Heart left ventricle (tissue), 16 donors: ENCODE results near the gene KANK3. TPM values are rescaled to one million over a fixed set of nuclear protein-coding genes. Genes with fewer than 3 reads are reported as not detected.

Experiments
- ATAC-seq, 4 donors: fragments of 200-7000 bp; cut with Tn5 transposase; one replicate each; pipeline ENCODE4 v1.9.1; 2020 to 2022; ENCODE audit warnings: moderate library complexity in 4 of 4, mild to moderate bottlenecking in 3 of 4, moderate number of reproducible peaks in 1 of 4
- DNase-seq, 5 donors: peaks; one replicate each; pipeline ENCODE4 v3.0.0-alpha.2; 2020
- H3K27ac ChIP-seq, 12 donors: fragments of 200-600 bp; sonication (generic) in 4 of 12; one replicate each; pipeline versions ENCODE4 v1.5.0 to v1.8.0; 2016 to 2022; ENCODE audit warnings: mild to moderate bottlenecking in 2 of 12
- H3K27me3 ChIP-seq, 9 donors: fragments of 200-600 bp; sonication (generic) in 2 of 9; one replicate each; pipeline versions ENCODE4 v1.5.1 to v1.8.0; 2016 to 2022; ENCODE audit warnings: mild to moderate bottlenecking in 3 of 9
- H3K36me3 ChIP-seq, 9 donors: fragments of 200-600 bp; sonication (generic) in 2 of 9; one replicate each; pipeline versions ENCODE4 v1.5.0 to v1.8.0; 2018 to 2022; ENCODE audit warnings: mild to moderate bottlenecking in 2 of 9
- H3K4me1 ChIP-seq, 12 donors: fragments of 200-600 bp; sonication (generic) in 4 of 12; one replicate each; pipeline versions ENCODE4 v1.5.0 to v1.8.0; 2016 to 2022; ENCODE audit warnings: mild to moderate bottlenecking in 3 of 12
- H3K4me3 ChIP-seq, 12 donors: fragments of 200-600 bp; sonication (generic) in 4 of 12; one replicate each; pipeline versions ENCODE4 v1.5.0 to v1.8.0; 2017 to 2022; ENCODE audit warnings: mild to moderate bottlenecking in 9 of 12, moderate library complexity in 4 of 12
- H3K9me3 ChIP-seq, 12 donors: fragments of 200-600 bp; sonication (generic) in 4 of 12; one replicate each; pipeline versions ENCODE4 v1.5.0 to v1.8.0; 2016 to 2022; ENCODE audit warnings: mild to moderate bottlenecking in 1 of 12
- CTCF ChIP-seq, 12 donors: fragments of 200-600 bp; sonication (generic) in 4 of 12; IDR thresholded peaks; one replicate each; pipeline versions ENCODE4 v1.5.0 to v1.8.0; 2018 to 2022; ENCODE audit warnings: antibody characterized with exemption in 12 of 12, mild to moderate bottlenecking in 5 of 12
- POLR2A ChIP-seq, 2 donors: fragments of 450-650 bp; IDR thresholded peaks; one replicate each; pipeline ENCODE4 v1.6.1; 2017; ENCODE audit warnings: antibody characterized with exemption in 2 of 2, mild to moderate bottlenecking in 2 of 2, moderate library complexity in 2 of 2
- WGBS, 4 donors: extraction: QIAGEN DNeasy Blood & Tissue Kit in 2 of 4; methylation state at CpG; one replicate each; pipeline versions ENCODE4 v1.1.5 to v1.1.7; 2013 to 2018; 5-methylcytosine and 5-hydroxymethylcytosine counted together
- intact Hi-C, 10 donors: fragments of 100-400 bp; cut with DNase I; formaldehyde crosslinking; loops; one replicate each; pipeline versions ENCODE4 v1.11.1 to v1.14.2; 2022
- polyA plus RNA-seq, 2 donors: library from polyadenylated mRNA; stranded (reverse); fragments of 200-250 nt; gene quantifications; one replicate each; pipeline ENCODE4 v1.2.3, GENCODE V29; 2013
- total RNA-seq, 9 donors: library from RNA; depleted of rRNA in 2 of 9; stranded (reverse); fragments of >200 nt in 2 of 9; fragmentation: NEBNext Ultra II Directional in 3 of 9; extraction: Animal tissue kit (Norgen Biotek cat#: 25700) in 3 of 9; gene quantifications; one replicate each; pipeline versions ENCODE4 v1.1.0 to v1.2.4, GENCODE V29; 2016 to 2023
- donor health status: ischemic (EF 13 %, LVEDD 7.1; RV severe dilation, severe dysfunction).
- donor health status: healthy with polysubstance abuse.
- donor health status: DM: no; HTN: yes; CAD: no.
- donor health status: DM: no; HTN: no; CAD: no.
- donor health status: ischemic (EF 25% LVEDD 6.9; RV normal size, moderate dysfunction).
- donor health status: ischemic (EF 25% LVEDD 5.7; RV mildly dilated, moderate dysfunction).
- donor health status: healthy.
- donor health status: DM: yes; HTN: yes; CAD: no.
- donor health status: ischemic (EF 35%, LVEDD 5.7; RV mildly dilated, moderate dysfunction).
- donor health status: nonischemic (EF 11% LVEDD 7.7; RV severe dilation, severe dysfunction).
- donor health status: DM: yes; HTN: yes; CAD: no.
- donor health status: PGD.
- donor health status: ischemic (EF 29% LVEDD 5.4; RV normal size, mild dysfunction).
- donor health status: nonischemic (EF 23%, LVEDD 6.1; RV moderate dilation, normal function).

Gene KANK3
- total and polyA plus RNA-seq, 11 donors: 12.3 to 33.6 (median 16.9) TPM

- Histone ChIP-seq H3K4me3 (peak overlapping the region in 4 of 12 donors; percentile 0 to 73 (median 16)), H3K27me3 (peaks cover 0 to 9% (median 0%) of the 10 kb centered on the region in 9 donors), H3K9me3 (no peaks in the 10 kb centered on the region), H3K4me1 (peaks cover 10 to 60% (median 40%) of the 10 kb centered on the region in 12 donors), H3K36me3 (no peaks in the 10 kb centered on the region), H3K27ac (peak overlapping the region; percentile 44 to 98 (median 81))
- DNase-seq (peak; percentile 93 to 97 (median 94)), ATAC-seq (peak; percentile 73 to 93 (median 92))
- intact Hi-C loops: loop anchor here in 8 of 10 donors (1.0 to 5.0 kb wide), 4 partner anchors 28 to 35 kb away; partner anchors contain the start of gene RAB11B (in 5 of the 8)
- no peak for TF ChIP-seq POLR2A (IDR thresholded peaks at IDR 0.05)
- no peak for TF ChIP-seq CTCF (IDR thresholded peaks at IDR 0.05)
- 25 to 40% (median 34%) methylated on average over 9 to 12 of the region's 12 CpGs for WGBS, 4 donors
These were observed 19.1 kb upstream of the KANK3 start for GRCh38 chr19:8361921-8362793.

- 89 to 94% (median 91%) methylated on average over 8 of the region's 8 CpGs for WGBS, 4 donors
- peaks cover 0 to 8% (median 2%) of the 10 kb centered on the region in 12 donors for H3K9me3 ChIP-seq
- DNase-seq (no peak), ATAC-seq (no peak)
- H3K36me3 ChIP-seq: no peaks in the 10 kb centered on the region
- H3K27me3 ChIP-seq: peaks cover 0 to 8% (median 0%) of the 10 kb centered on the region in 9 donors
- intact Hi-C loops: loop anchor here in 1 of 10 donors (5.0 kb wide), 1 partner anchor 37 kb away; no protein-coding TSS in a partner anchor
- H3K4me1 ChIP-seq: peaks cover 10 to 51% (median 32%) of the 10 kb centered on the region in 12 donors
- H3K27ac ChIP-seq: no peak overlapping the region
- TF ChIP-seq CTCF (IDR thresholded peaks at IDR 0.05): no peak
- H3K4me3 ChIP-seq: no peak overlapping the region
These were observed 17.1 kb upstream of the KANK3 start for GRCh38 chr19:8360196-8360595.

DNA sequence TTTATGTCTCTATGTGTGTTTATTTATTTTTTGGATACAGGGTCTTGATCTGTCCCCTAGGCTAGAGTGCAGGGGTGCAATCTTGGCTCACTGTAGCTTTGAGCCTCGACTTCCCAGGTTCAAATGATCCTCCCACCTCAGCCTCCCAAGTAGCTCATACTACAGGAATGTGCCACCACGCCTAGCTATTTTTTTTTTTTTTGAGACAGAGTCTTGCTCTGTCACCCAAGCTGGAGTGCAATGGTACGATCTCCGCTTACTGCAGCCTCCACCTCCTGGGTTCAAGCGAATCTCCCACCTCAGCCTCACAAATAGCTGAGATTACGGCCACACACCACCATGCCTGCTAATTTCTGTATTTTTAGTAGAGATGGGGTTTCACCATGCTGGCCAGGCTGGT is 15.9 kb upstream of the KANK3 start:
- WGBS, 4 donors: 92 to 94% (median 93%) methylated on average over 6 of the region's 6 CpGs
- H3K4me3 ChIP-seq: no peak overlapping the region
- H3K27ac ChIP-seq: no peak overlapping the region
- peaks cover 0 to 8% (median 2%) of the 10 kb centered on the region in 12 donors for H3K9me3 ChIP-seq
- no peak for DNase-seq
- ATAC-seq: no peak
- TF ChIP-seq CTCF (IDR thresholded peaks at IDR 0.05): no peak
- no peak for TF ChIP-seq POLR2A (IDR thresholded peaks at IDR 0.05)
- intact Hi-C loops: loop anchor here in 2 of 10 donors (5.0 to 10.0 kb wide), 3 partner anchors 148 to 226 kb away; partner anchors contain the start of gene MYO1F (in 1 of the 2)
- no peaks in the 10 kb centered on the region for H3K27me3 ChIP-seq
- peaks cover 10 to 52% (median 27%) of the 10 kb centered on the region in 12 donors for H3K4me1 ChIP-seq
- H3K36me3 ChIP-seq: no peaks in the 10 kb centered on the region

- WGBS, 4 donors: 75 to 82% (median 79%) methylated on average over 4 of the region's 4 CpGs
- no peaks in the 10 kb centered on the region for H3K36me3 ChIP-seq
- no peak for TF ChIP-seq CTCF (IDR thresholded peaks at IDR 0.05)
- no peak for TF ChIP-seq POLR2A (IDR thresholded peaks at IDR 0.05)
- no peak overlapping the region for H3K27ac ChIP-seq
- ATAC-seq (no peak), DNase-seq (no peak)
- intact Hi-C loops: loop anchor here in 2 of 10 donors (5.0 to 10.0 kb wide), 3 partner anchors 150 to 228 kb away; partner anchors contain the start of gene MYO1F (in 1 of the 2)
- peaks cover 0 to 46% (median 14%) of the 10 kb centered on the region in 12 donors for H3K4me1 ChIP-seq
- H3K9me3 ChIP-seq: peaks cover 0 to 8% (median 2%) of the 10 kb centered on the region in 12 donors
- H3K4me3 ChIP-seq: no peak overlapping the region
- no peaks in the 10 kb centered on the region for H3K27me3 ChIP-seq
These were observed 14.0 kb upstream of the KANK3 start for GRCh38 chr19:8357007-8357521.
